ENCODE data around the gene PELO.
"Not testable (repeated sequence)": the region's sequence is repeated elsewhere in the genome, so short reads cannot be mapped to it uniquely, and the experiment has no call there.

Gene PELO, protein sequence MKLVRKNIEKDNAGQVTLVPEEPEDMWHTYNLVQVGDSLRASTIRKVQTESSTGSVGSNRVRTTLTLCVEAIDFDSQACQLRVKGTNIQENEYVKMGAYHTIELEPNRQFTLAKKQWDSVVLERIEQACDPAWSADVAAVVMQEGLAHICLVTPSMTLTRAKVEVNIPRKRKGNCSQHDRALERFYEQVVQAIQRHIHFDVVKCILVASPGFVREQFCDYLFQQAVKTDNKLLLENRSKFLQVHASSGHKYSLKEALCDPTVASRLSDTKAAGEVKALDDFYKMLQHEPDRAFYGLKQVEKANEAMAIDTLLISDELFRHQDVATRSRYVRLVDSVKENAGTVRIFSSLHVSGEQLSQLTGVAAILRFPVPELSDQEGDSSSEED

DNA sequence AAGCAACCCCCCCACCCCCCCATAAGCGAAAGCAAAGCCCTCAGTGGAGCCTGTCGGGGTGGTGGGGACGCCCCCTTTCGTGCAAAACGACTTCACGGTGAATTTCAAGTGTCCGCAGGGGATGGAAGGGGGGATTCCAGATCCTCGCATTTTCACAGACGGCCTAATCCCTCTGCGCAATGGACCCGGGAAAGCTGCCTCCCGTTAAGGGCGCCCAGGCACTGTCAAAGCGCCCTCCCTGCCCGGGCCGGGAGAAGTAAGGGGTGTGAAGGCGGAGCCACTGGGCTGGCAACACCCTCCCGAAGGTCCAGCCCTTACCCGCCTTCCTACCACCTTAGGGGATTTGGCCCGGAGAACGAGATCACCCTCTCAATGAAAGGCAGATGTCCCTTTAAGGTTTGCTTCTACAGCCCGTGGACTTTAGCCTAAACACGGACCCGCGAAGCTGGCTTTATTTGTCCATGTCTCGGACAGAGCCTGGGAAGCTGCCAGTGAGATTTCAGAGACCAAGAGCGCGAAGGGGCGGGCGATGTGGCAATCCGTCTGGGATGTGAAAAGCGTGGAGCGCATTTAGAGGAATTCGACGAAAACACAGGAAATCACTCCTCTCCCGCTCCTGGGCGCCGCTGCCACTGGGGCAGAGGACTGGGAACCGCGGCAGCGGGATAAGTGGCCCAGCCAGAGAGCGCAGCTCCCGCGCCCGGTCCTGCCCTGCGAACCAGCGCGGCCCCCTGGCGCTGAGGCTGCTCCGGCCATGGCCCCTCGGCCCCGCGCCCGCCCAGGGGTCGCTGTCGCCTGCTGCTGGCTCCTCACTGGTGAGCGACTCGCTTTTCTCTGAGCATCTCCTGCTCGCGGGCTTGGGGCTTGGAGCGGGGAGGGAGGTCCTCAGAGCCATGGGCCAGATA lies at the start of gene PELO, which contains the start of gene ITGA1:
TSS of gene PELO (plus strand) at position 317 of the 905 bp plus-strand sequence. CDS start 12,479 bp downstream, outside the sequence.
TSS of gene ITGA1 (plus strand) at position 317 of the 905 bp plus-strand sequence. CDS start at position 755, 438 bp downstream.
- Mint-ChIP-seq H3K4me3 (peak within 1 kb of the TSS; percentile 93), H3K9me3 (ENCODE audit: low read depth) (no peaks in the 10 kb centered on the region), H3K4me1 (ENCODE audit: low read depth) (peaks cover 34% of the 10 kb centered on the region), H3K27ac (peak within 1 kb of the TSS; percentile 94), H3K27me3 (no peaks in the 10 kb centered on the region), H3K36me3 (no peaks in the 10 kb centered on the region)

DNA sequence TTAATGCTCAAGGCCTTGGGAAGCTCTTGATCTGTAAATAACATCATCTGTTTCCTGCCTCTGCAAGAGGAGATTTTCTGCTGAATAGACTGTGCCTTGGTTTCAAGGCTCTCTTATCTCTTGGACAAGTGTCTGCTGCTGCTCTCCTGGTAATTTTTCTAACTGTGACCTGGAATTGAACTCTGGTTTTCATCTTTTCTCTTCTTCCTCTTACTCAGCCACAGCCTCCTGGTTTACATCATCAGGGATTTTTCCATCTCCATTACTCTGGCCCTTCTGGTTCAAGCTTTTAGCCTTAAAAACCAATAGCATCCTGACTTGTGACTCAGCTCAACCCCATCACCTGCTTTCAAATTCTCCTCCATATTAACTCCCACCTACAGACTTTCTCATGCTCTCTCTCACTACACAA lies 49.6 kb upstream of the PELO start:
- H3K27ac Mint-ChIP-seq, result peak overlapping the region; percentile 56
- H3K36me3 Mint-ChIP-seq, result peaks cover 2% of the 10 kb centered on the region
- peak overlapping the region; percentile 32 for H3K4me3 Mint-ChIP-seq
- peaks cover 54% of the 10 kb centered on the region for H3K4me1 Mint-ChIP-seq (ENCODE audit: low read depth)
- H3K27me3 Mint-ChIP-seq, result no peaks in the 10 kb centered on the region
- no peaks in the 10 kb centered on the region for H3K9me3 Mint-ChIP-seq (ENCODE audit: low read depth)

DNA sequence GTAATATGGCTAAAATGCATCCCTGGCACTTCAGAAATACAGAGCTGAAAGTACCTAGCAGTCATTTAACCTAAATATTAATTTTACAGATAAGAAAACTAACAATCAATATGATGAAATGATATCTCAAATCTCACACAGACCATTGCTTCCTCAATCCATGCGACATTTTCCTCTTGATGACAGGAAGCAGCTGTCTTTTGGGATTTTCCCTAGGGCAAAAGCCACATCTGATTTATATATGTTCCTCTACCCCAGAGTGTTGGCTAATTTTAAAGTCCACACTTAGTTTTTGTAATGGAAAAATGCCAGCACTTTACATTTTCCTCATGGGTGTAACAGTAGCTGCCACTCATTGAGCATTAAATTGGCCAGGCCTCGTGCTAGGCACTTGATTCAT lies 47.7 kb upstream of the PELO start:
- Mint-ChIP-seq H3K4me1 (ENCODE audit: low read depth) (peaks cover 73% of the 10 kb centered on the region), H3K4me3 (no peak overlapping the region), H3K9me3 (ENCODE audit: low read depth) (no peaks in the 10 kb centered on the region), H3K36me3 (peaks cover 2% of the 10 kb centered on the region), H3K27me3 (no peaks in the 10 kb centered on the region), H3K27ac (no peak overlapping the region)

DNA sequence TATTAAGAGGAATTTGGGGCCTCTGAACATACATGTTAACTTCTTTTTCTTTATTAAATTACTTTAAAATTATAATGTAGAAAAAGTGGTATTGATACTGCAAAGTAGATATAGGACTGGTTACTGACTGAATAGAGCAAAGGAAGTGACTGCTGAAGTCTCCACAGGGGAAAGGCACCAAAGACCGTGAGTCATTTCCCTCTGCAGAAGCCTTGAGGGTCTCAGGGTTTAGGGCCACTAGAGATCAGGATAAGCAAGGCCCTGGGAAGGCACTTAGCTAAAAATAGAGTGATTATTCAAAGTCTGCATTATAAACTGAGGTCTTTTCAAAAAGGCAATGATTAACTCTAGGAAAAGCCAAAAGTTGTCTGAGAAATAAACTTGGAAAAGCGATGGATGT lies 44.7 kb upstream of the PELO start:
- H3K4me3 Mint-ChIP-seq, result peak overlapping the region; percentile 63
- H3K9me3 Mint-ChIP-seq (ENCODE audit: low read depth), result no peaks in the 10 kb centered on the region
- peaks cover 3% of the 10 kb centered on the region for H3K36me3 Mint-ChIP-seq
- H3K27me3 Mint-ChIP-seq, result no peaks in the 10 kb centered on the region
- peak overlapping the region; percentile 89 for H3K27ac Mint-ChIP-seq
- H3K4me1 Mint-ChIP-seq (ENCODE audit: low read depth), result peaks cover 78% of the 10 kb centered on the region

DNA sequence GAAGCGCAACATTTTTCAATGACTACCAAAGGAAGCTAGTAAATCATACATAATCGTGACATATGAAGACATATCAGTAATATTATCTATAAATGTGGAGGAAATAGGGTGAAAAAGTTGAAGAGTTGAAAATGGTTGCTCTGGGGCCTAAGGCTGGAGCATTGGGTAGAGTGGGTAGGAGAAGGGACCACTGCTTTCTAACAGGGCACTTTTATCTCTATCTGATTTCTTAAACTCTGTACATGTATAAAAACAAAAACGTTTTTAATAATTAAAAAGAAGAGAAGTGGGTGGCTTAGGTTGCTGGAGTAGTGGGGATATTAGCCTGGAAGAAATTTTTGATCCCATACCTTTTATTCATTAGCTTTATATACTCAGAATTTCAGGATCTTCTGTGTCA lies 44.2 kb upstream of the PELO start:
- Mint-ChIP-seq H3K4me1 (ENCODE audit: low read depth) (peaks cover 78% of the 10 kb centered on the region), H3K27ac (peak overlapping the region; percentile 89), H3K9me3 (ENCODE audit: low read depth) (no peaks in the 10 kb centered on the region), H3K36me3 (peaks cover 3% of the 10 kb centered on the region), H3K4me3 (peak overlapping the region; percentile 63), H3K27me3 (no peaks in the 10 kb centered on the region)

DNA sequence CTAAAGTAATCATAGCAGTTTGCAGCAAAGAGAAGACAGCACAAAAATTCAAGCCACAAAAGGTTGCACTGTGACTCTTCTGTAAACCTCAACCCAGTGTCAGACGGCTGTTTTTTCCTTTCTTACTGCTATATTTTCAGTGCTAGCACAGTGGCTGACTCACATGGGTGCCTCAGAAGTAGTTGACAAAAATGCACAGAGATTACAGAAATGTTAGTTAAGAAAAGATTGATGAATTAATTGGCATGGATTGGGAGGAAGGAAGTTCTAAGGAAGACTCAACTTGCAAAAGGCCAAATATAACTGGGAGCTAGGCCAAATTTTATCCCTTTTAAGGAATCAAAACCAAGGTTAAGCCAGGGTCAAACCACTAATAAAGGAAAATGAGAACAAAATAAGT lies 43.7 kb upstream of the PELO start:
- Mint-ChIP-seq H3K27ac (peak overlapping the region; percentile 89), H3K27me3 (no peaks in the 10 kb centered on the region), H3K9me3 (ENCODE audit: low read depth) (no peaks in the 10 kb centered on the region), H3K36me3 (peaks cover 3% of the 10 kb centered on the region), H3K4me3 (peak overlapping the region; percentile 63), H3K4me1 (ENCODE audit: low read depth) (peaks cover 77% of the 10 kb centered on the region)

DNA sequence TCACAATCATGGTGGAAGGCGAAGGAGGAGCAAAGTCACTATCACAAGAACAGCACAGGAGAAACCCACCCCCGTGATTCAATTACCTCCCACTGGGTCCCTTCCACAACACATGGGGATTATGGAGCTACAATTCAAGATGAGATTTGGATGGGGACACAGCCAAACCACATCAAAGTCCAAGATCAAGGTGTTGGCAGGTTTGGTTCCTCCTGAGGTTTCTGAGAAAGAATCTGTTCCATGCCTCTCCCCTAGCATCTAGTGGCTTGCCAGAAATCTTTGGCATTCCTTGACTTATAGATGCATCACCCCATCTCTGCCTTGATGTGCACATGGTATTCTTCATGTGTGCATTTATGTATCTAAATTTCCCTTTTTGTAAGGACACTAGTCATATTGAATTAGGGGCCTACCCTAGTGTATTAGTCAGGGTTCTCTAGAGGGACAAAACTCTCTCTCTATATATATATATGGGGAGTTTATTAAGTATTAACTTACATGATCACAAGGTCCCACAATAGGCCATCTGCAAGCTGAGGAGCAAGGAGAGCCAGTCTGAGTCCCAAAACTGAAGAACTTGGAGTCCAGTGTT lies 42.8 kb upstream of the PELO start:
- H3K36me3 Mint-ChIP-seq; H3K9me3 Mint-ChIP-seq (ENCODE audit: low read depth); H3K27me3 Mint-ChIP-seq: not testable (repeated sequence)
- H3K4me1 Mint-ChIP-seq (ENCODE audit: low read depth), result peaks cover 74% of the 10 kb centered on the region
- H3K27ac Mint-ChIP-seq, result peak overlapping the region; percentile 89
- peak overlapping the region; percentile 45 for H3K4me3 Mint-ChIP-seq

DNA sequence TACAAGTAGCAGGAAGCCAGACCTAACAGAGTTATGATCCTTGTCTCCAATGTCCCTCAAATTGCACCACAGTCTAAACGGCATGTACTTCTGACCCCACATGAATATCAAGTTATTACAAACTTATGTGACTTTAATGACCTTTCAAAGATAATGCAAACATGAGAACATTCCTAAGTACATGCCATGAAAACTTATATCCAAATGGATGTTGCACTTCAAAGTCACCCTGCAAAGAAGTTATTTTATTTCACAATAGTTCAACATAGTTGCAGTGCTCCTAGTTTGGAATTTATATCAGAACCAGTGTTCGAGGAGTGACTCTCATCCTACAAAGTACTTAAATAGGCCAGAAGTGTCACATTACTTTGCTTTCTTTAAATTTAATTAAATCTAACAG lies 41.2 kb upstream of the PELO start:
- Mint-ChIP-seq H3K27me3 (no peaks in the 10 kb centered on the region), H3K36me3 (peaks cover 3% of the 10 kb centered on the region), H3K9me3 (ENCODE audit: low read depth) (peaks cover 3% of the 10 kb centered on the region), H3K4me1 (ENCODE audit: low read depth) (peaks cover 67% of the 10 kb centered on the region), H3K27ac (no peak overlapping the region), H3K4me3 (no peak overlapping the region)

DNA sequence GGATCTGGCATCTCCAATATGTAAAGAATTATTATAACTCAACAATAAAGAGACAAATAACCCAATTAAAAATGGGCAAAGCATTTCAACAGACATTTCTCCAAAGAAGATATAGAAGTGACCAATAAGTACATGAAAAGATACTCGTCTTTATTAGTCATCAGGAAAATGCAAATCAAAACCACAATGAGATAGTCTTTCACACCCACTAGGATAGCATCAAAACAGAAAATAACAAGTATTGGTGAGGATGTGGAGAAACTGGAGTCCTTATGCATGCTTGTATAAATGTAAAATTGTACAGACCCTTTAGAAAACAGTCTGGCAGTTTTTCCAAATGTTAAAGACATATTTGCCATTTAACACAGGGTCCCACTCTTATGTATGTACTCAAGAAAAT lies 39.1 kb upstream of the PELO start:
- H3K9me3 Mint-ChIP-seq (ENCODE audit: low read depth), result peaks cover 3% of the 10 kb centered on the region
- no peaks in the 10 kb centered on the region for H3K27me3 Mint-ChIP-seq
- no peak overlapping the region for H3K27ac Mint-ChIP-seq
- H3K4me3 Mint-ChIP-seq, result no peak overlapping the region
- peaks cover 3% of the 10 kb centered on the region for H3K36me3 Mint-ChIP-seq
- H3K4me1 Mint-ChIP-seq (ENCODE audit: low read depth), result peaks cover 48% of the 10 kb centered on the region

DNA sequence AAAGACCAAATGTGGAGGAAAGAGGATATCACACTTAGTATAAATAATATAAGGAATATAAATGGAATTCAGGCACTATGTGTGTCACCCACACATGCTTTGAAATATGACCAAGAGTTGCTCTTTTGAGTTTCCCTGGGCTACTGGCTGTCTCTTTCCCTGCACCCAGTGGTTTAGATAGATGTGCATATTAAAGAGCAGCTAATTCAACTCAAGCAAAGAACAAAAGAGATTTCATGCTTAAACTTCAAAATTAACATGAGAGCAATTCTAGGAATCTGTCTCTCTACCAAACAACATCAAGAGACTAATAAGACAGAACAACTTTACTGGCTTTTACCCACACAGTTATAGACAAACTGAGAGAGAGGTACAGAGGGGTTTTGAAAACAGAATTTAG lies 38.0 kb upstream of the PELO start:
- H3K27ac Mint-ChIP-seq, result no peak overlapping the region

DNA sequence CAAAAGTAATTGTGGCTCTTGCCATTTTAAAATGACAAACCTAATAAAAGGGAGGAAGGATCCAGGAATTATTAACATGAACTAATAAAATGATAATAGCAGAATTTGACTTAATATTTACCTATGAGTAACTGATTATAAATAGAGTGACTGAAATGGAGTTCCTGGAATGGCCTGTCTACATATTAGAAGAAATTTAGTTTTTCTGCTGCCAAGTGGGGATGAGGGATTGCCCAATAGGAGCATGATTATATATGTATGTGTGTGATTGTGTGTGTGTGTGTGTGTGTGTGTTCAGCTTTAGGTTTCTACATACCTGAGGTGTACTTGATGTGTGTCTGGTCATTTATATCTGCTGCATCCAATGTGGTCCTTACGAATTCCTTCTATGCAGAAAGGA lies 36.6 kb upstream of the PELO start:
- peaks cover 24% of the 10 kb centered on the region for H3K4me1 Mint-ChIP-seq (ENCODE audit: low read depth)
- H3K9me3 Mint-ChIP-seq (ENCODE audit: low read depth), result peaks cover 3% of the 10 kb centered on the region
- H3K27ac Mint-ChIP-seq, result no peak overlapping the region
- H3K36me3 Mint-ChIP-seq, result no peaks in the 10 kb centered on the region
- no peak overlapping the region for H3K4me3 Mint-ChIP-seq
- no peaks in the 10 kb centered on the region for H3K27me3 Mint-ChIP-seq

More for the DNA sequence above, 38.0 kb upstream of the PELO start:
- Mint-ChIP-seq H3K36me3 (peaks cover 3% of the 10 kb centered on the region), H3K27me3 (no peaks in the 10 kb centered on the region), H3K4me3 (no peak overlapping the region), H3K9me3 (ENCODE audit: low read depth) (peaks cover 3% of the 10 kb centered on the region), H3K4me1 (ENCODE audit: low read depth) (peaks cover 38% of the 10 kb centered on the region)

DNA sequence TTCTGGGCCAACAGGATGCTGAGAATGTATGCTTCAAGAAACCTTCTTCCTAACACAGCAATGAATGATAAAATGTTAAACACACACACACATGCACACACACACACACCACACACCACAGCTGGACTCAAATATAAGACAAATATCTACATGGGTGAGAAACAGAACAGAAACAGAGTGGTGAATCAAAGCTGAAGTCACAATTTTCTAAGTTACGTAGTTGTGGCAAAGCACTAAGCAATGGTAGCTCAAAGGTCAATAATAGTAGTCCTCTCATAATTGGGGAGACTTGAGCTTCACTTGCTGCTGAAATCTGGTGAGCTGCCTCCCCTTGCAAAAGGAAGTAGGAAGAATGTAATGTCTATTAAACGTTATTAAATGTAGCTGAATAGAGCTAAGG lies 33.7 kb upstream of the PELO start:
- peaks cover 3% of the 10 kb centered on the region for H3K9me3 Mint-ChIP-seq (ENCODE audit: low read depth)
- peaks cover 15% of the 10 kb centered on the region for H3K4me1 Mint-ChIP-seq (ENCODE audit: low read depth)
- no peaks in the 10 kb centered on the region for H3K36me3 Mint-ChIP-seq
- H3K4me3 Mint-ChIP-seq, result no peak overlapping the region
- no peak overlapping the region for H3K27ac Mint-ChIP-seq
- no peaks in the 10 kb centered on the region for H3K27me3 Mint-ChIP-seq

DNA sequence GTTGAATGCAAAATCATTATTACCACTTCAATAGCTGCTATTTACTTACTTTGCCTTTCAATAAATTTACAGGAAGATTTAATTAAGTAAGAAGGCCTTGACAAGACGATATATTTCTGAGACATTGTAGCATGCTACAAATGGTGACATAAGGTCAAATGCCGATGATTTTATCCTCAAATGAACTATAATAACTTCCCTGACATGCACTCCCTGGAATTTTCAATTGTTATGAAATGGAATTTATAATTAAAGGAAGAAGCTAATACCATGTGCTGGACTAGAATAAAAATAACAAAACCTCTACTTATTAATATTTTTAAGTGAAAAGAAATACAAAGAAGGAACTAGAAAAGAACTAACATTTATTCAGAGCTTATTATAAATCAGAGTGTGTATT lies 30.2 kb upstream of the PELO start:
- Mint-ChIP-seq H3K27me3 (no peaks in the 10 kb centered on the region), H3K4me1 (ENCODE audit: low read depth) (peaks cover 22% of the 10 kb centered on the region), H3K4me3 (no peak overlapping the region), H3K9me3 (ENCODE audit: low read depth) (peaks cover 5% of the 10 kb centered on the region), H3K27ac (no peak overlapping the region), H3K36me3 (peaks cover 8% of the 10 kb centered on the region)

DNA sequence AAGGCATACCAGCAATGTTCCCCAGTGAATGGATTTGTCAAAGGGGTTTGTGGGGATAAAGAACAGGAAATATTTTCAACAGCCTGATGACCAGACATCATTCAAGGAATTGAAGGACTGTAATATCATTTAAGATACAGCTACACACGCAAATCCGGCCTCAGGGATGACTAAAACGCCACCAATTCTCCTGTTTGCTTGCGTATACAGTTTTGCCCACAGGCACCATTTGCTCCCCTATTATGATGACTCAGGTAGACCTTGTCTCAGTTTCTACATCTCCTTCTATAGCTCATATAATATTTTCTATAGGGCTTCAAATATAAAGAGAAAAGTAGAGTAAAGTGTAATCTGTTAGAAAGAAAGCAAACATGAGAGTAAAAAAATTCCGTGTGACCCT lies 29.7 kb upstream of the PELO start:
- Mint-ChIP-seq H3K27ac (no peak overlapping the region), H3K9me3 (ENCODE audit: low read depth) (peaks cover 5% of the 10 kb centered on the region), H3K27me3 (no peaks in the 10 kb centered on the region), H3K36me3 (peaks cover 8% of the 10 kb centered on the region), H3K4me3 (no peak overlapping the region), H3K4me1 (ENCODE audit: low read depth) (peaks cover 22% of the 10 kb centered on the region)

DNA sequence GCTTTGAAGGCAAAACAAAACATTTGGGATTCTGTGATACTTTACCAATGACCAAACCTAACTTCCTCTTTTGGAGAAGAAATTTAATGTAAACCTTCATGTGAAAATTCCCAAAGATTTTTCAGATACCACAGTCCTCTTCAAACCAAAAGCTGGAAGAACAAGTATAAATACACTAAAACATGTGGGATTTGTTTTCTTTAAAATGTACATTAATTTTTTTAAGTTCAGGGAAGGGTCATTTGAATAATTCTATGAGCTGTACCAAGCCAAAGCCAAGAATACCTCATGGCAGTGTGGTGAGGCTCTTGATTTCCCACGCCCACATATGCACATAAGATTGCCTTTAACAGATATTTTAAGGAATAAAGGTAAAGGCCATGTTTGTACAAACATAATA lies 28.4 kb upstream of the PELO start:
- H3K36me3 Mint-ChIP-seq, result peaks cover 8% of the 10 kb centered on the region
- peaks cover 26% of the 10 kb centered on the region for H3K4me1 Mint-ChIP-seq (ENCODE audit: low read depth)
- H3K27ac Mint-ChIP-seq, result no peak overlapping the region

More for the DNA sequence above, 28.4 kb upstream of the PELO start:
- Mint-ChIP-seq H3K4me3 (no peak overlapping the region), H3K9me3 (ENCODE audit: low read depth) (peaks cover 9% of the 10 kb centered on the region), H3K27me3 (no peaks in the 10 kb centered on the region)

Measured in activated naive CD8-positive, alpha-beta T cell (primary cell).